Measurements from ENCODE around the gene PSME2. TPM values are rescaled to one million over a fixed set of nuclear protein-coding genes. Genes with fewer than 3 reads are reported as not detected.

The PSME2 gene
- total and polyA plus RNA-seq, 9 of the 15 experiments (the other 6 are each of a cell fraction or from before 2014, with no cell fraction given) = 111 to 579 (median 159) TPM

GRCh38 chr14:24146978-24147760, 759 bp upstream of the PSME2 start, which contains the start of gene RNF31:
TSS of gene RNF31 (plus strand) at chr14:24147498. CDS start at chr14:24147699, 201 bp downstream.
- ChIA-PET CTCF (ENCODE audit: low intra/inter-chr PET ratio) (no interaction called here), POLR2A (interaction anchor here (0.6 to 2.2 kb wide), 12 partner anchors 8 to 284 kb away, joined by 3 to 6 read pairs (median 4); partner anchors contain the start of genes DCAF11, IRF9, NRL and TINF2)
- peak within 1 kb of the TSS; percentile 98 for H3K4me2 ChIP-seq (ENCODE audit: insufficient read depth, low read length)
- H3K9me1 ChIP-seq (ENCODE audit: control insufficient read depth, insufficient read depth, low read length) = peaks cover 5% of the 10 kb centered on the region
- H3K27ac ChIP-seq (ENCODE audit: extremely low read depth, low read depth, low read length) = peak within 1 kb of the TSS; percentile 72
- no peaks in the 10 kb centered on the region for H4K20me1 ChIP-seq (replicated peaks; ENCODE audit: control insufficient read depth, insufficient read depth, low read length)
- DNase-seq (ENCODE audit: extremely low read depth in 1 of 4, low spot score in 3 of 4) (peak; percentile 85 to 97 (median 90)), ATAC-seq (peak; percentile 95), FAIRE-seq (peak; percentile 99)
- H3K27me3 ChIP-seq (ENCODE audit: control insufficient read depth in 2 of 2, insufficient read depth in 2 of 2, low read length in 2 of 2) = no peaks in the 10 kb centered on the region
- BruUV-seq (replicated peaks) = no TSS peak
- in situ Hi-C loops (cut with MboI) (no loop called here), intact Hi-C loops (cut with micrococcal nuclease) (loop anchor here (2.0 to 10.0 kb wide), 2 partner anchors 32 to 52 kb away; partner anchors contain the start of genes DCAF11, NRL and PCK2)
- H3K36me3 ChIP-seq (ENCODE audit: control insufficient read depth, insufficient read depth, low read length) = peaks cover 61% of the 10 kb centered on the region; the same call in 2 of the 3 replicates
- peak within 1 kb of the TSS; percentile 98 for H3K4me3 ChIP-seq
- H2AFZ ChIP-seq (ENCODE audit: low read depth, low read length) = peak within 1 kb of the TSS; percentile 84
- H3K4me1 ChIP-seq (replicated peaks in 1 of 2; ENCODE audit: control insufficient read depth in 2 of 2, insufficient read depth in 2 of 2, low read length in 2 of 2) = peaks cover 31 to 44% of the 10 kb centered on the region in 2 experiments; a peak in 4 of 5 replicates
- H3K9ac ChIP-seq (ENCODE audit: insufficient read depth in 1 of 2, low read depth in 2 of 2, low read length in 2 of 2) = peak within 1 kb of the TSS; percentile 81 to 97
- no peaks in the 10 kb centered on the region for H3K9me3 ChIP-seq (replicated peaks; ENCODE audit: control insufficient read depth, insufficient read depth, low read depth, low read length)
- peaks cover 39% of the 10 kb centered on the region for H3K79me2 ChIP-seq (ENCODE audit: control insufficient read depth, insufficient read depth, low read length)
- WGBS (ENCODE audit: insufficient coverage, low coverage, missing lambda C conversion rate) = 0% methylated on average over 16 of the region's 57 CpGs
- TF ChIP-seq ZNF311 (CRISPR knock-in tag; IDR thresholded peaks at IDR 0.05) = no peak
- no peak for TF ChIP-seq HDAC3 (IDR thresholded peaks at IDR 0.05; ENCODE audit: borderline replicate concordance, partially characterized antibody)
- TF ChIP-seq SP1 (CRISPR knock-in tag; IDR thresholded peaks at IDR 0.05) = peak; percentile 7; the same call in 1 of the 2 replicates
- peak; percentile 48 for TF ChIP-seq FIP1L1 (IDR thresholded peaks at IDR 0.05; ENCODE audit: low read depth, low read length, poor library complexity, severe bottlenecking)
- no peak for TF ChIP-seq TFE3 (CRISPR knock-in tag; IDR thresholded peaks at IDR 0.05)
- no peak for TF ChIP-seq NFRKB (IDR thresholded peaks at IDR 0.05; ENCODE audit: low read depth)
- TF ChIP-seq PKNOX1 (IDR thresholded peaks at IDR 0.05) = peak; percentile 23; the same call in 1 of the 2 replicates
- no peak for TF ChIP-seq RBM14 (IDR thresholded peaks at IDR 0.05; ENCODE audit: borderline replicate concordance, insufficient read depth, low read depth, low read length)
- no peak for TF ChIP-seq FOSL1 (tag; conservative IDR thresholded peaks at IDR 0.05)
- peak; percentile 49 for TF ChIP-seq SUPT5H (IDR thresholded peaks at IDR 0.05)
- TF ChIP-seq RREB1 (CRISPR knock-in tag; IDR thresholded peaks at IDR 0.05) = no peak
- TF ChIP-seq EHMT2 (IDR thresholded peaks at IDR 0.05) = no peak

All from K562 (cell line).